Activated CD8-positive, alpha-beta memory T cell treated with anti-CD3 and anti-CD28 coated beads for 36 hours (primary cell): Measurements from ENCODE around the gene TBC1D2. TPM values are rescaled to one million over a fixed set of nuclear protein-coding genes. Genes with fewer than 3 reads are reported as not detected.

Source experiments
- CTCF ChIA-PET: fragments of 350-600 bp; sonication (Branson Sonifier 250); formaldehyde crosslinking; loops from one replicate; lab custom pipeline; 2021; ENCODE audit warnings: antibody characterized with exemption; lab: Charles Lee
- POLR2A ChIA-PET: fragments of 350-600 bp; sonication (Branson Sonifier 250); formaldehyde crosslinking; loops from one replicate; lab custom pipeline; 2021; ENCODE audit warnings: antibody characterized with exemption; lab: Charles Lee
- total RNA-seq, 2 experiments: library from RNA; stranded (reverse); gene quantifications; one replicate each; pipeline ENCODE4 v1.2.3, GENCODE V29; 2021

The TBC1D2 gene
- total RNA-seq, 2 experiments from 2014 or later: 2.6 to 2.9 TPM

- CTCF ChIA-PET: no interaction called here
Measured at GRCh38 chr9:98249771-98250170, 5.7 kb downstream of the TBC1D2 start.

DNA sequence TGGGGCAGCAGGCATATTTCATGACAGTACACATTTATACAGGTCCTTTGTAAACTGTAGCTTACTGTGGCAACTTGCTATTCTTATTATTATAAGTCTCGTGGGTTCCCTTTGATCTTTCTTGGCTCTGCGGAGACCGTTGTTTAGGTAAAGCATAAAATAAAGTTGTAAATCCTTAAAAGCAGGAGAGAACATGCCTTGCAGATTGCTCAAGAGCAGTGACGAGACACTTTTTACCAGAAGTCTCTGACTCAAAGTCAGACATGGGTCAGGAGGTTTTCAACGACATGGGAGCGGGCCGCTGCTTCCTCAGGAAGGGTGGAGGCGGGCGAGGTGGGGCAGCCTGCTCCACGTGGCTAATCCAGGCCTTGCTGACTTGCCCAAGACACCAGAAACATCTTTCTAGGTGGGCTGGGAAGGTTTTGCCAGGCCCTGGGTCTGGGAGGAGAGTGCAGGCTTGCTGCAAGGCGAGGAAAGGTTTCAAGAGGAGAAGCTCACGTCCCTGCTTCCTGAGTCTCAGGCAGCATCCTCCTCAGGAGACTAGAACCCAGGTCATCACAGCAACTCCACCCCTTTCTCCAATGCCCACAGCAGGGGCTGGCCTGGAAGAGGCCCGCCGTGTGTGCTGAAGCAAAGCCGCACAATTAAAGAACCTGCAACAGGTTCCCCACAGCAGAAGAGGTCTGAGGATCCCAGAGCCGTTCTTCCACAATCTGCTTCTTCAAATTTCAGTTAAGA, 6.5 kb downstream of the TBC1D2 start:
- ChIA-PET CTCF (interaction anchor here (0.9 kb wide), 1 partner anchor 44 kb away, joined by 3 read pairs; no protein-coding TSS in a partner anchor), POLR2A (no interaction called here)

More at GRCh38 chr9:98249771-98250170, 5.7 kb downstream of the TBC1D2 start:
- POLR2A ChIA-PET: no interaction called here

- CTCF ChIA-PET: interaction anchor here (0.9 kb wide), 1 partner anchor 43 kb away, joined by 3 read pairs; no protein-coding TSS in a partner anchor
- POLR2A ChIA-PET: no interaction called here
Measured at GRCh38 chr9:98247831-98248657, 7.4 kb downstream of the TBC1D2 start.

DNA sequence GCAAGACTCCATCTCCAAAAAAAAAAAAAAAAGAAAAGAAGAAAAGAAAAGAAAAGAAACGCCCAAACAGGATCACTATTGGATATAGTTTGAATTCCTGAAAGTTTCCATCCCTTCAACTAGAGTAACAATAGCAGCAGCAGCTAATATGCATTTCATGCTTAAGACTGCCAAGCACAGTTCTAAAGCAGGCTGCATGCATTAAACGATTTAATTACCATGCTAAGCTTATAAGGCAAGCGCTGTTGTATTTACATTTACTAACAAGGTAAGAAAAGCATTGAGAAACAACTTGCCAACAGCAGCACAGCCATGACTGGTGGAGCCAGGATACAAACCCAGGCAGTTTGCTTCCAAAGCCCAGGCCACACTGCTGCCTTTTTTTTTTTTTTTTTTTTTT, 13.0 kb downstream of the TBC1D2 start:
- ChIA-PET CTCF (no interaction called here), POLR2A (no interaction called here)

DNA sequence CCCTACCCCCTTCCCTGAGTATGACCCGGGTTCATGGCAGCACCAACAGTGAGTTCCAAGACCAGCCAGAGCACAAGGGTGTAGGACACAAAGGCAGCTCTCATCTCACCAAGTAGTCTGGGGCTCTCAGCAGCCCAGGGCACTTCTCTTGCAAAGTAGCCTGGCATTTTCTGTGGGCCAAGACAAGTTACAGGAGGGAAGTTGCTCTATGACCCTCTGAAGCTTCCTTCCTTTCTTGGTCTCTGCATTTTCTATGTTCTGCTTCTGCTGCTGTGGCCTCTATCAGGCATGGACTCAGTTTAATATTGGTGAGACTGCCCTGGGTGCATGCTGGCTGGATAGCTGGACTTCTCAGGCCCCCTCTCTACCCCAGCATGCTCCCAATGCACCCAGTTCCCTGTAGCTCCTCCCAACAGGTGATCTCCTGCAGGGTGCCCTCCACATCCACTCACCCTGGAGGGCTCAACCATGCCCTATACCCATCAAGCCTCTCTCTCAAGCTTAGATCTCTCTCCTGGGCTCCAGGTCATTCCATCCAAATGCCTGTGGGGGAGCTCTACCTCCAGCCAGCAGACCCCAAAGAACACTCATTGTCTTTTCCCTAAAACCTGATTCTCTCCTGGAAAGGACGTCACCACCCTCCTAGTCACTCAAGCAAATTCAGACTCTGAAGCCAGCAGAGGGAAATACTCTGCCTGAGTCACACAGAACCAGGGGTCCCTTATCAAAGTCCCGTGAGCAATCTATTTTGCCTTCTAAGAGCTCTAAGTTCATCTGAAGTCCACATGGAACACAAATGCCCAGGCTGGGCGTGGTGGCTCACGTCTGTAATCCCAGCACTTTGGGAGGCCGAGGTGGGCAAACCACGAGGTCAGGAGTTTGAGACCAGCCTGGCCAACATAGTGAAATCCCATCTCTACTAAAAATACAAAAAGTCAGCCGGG, 13.8 kb downstream of the TBC1D2 start:
- ChIA-PET POLR2A (interaction anchor here (0.6 kb wide), 1 partner anchor 10 kb away, joined by 9 read pairs; no protein-coding TSS in a partner anchor), CTCF (interaction anchor here (1.1 kb wide), 1 partner anchor 44 kb away, joined by 3 read pairs; no protein-coding TSS in a partner anchor)

DNA sequence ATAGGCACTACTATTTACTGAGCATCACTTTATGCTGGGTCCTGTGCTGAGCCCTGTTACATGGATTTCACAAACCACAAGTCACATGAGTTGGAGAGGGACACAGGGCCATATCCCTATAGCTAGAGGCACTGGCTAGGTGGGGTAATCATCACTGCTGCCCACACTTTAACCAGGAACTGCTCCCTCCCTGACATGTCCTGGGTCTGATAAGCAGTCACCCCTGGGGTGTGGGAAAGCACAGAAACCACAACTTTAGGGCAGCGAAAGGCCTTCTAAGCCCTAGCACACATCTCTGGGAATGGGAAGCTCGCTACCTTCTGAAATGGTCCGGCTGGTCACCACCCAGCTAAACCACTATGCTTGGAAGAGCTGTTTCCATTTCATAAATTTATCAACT, 15.0 kb downstream of the TBC1D2 start:
- POLR2A ChIA-PET: no interaction called here
- CTCF ChIA-PET: no interaction called here

DNA sequence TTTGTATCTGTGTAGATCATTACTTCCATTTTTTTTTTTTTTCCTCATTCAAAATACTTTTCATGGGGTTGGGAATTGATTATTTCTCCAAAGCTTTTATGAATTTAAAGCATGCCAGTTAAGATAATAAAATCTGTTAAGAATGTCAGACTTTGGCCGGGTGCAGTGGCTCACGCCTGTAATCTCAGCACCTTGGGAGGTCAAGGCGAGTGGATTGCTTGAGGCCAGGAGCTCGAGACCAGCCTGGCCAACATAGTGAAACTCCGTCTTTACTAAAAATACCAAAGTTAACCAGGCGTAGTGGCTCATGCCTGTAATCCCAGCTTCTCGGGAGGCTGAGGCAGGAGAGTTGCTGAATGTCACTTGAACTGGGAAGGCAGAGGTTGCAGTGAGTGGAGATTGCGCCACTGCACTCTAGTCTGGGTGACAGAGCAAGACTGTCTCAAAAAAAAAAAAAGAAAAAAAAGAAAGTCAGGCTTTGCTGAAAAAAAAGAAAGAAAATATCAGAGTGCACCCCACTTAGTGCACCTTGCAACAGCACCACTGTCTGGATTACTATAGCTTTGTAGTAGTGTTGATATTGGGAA, 18.5 kb downstream of the TBC1D2 start:
- ChIA-PET POLR2A (no interaction called here), CTCF (no interaction called here)

- ChIA-PET CTCF (interaction anchor here (0.9 to 1.1 kb wide), 2 partner anchors 29 to 160 kb away, joined by 3 read pairs; no protein-coding TSS in a partner anchor), POLR2A (interaction anchor here (0.6 kb wide), 1 partner anchor 162 kb away, joined by 9 read pairs; no protein-coding TSS in a partner anchor)
Measured at GRCh38 chr9:98235126-98235525, 20.3 kb downstream of the TBC1D2 start.

DNA sequence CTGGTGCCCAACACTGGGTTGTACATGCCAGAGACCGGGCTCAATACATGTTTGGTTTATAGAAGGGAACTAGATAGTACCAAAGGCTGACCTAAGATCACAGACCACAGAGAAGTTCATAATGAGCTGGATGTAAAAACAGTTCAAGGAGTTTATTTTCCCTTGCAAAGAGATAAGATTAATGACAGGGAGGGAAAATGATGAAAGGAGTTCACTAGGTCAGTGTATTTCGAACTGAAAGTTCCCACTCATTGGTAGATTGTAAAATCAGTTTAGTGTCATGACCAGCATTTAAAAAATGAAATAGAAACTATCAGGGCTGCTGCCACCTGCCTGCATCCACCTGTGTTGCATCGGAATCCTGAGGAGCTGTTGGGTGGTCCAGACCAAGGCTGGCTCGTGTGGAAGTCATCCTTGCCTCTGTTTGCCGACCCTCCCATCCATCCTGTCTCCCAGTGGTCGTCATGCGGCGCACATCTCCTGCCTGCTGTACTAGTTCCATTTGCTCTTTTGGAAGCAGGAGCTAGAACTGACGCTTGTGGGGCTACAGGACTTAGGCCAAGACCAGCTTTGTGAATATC, 21.1 kb downstream of the TBC1D2 start:
- POLR2A ChIA-PET: interaction anchor here (0.6 kb wide), 1 partner anchor 161 kb away, joined by 9 read pairs; no protein-coding TSS in a partner anchor
- CTCF ChIA-PET: interaction anchor here (0.9 to 1.1 kb wide), 2 partner anchors 29 to 159 kb away, joined by 3 read pairs; no protein-coding TSS in a partner anchor

GRCh38 chr9:98232926-98233325, 22.5 kb downstream of the TBC1D2 start:
- CTCF ChIA-PET: no interaction called here
- POLR2A ChIA-PET: no interaction called here

DNA sequence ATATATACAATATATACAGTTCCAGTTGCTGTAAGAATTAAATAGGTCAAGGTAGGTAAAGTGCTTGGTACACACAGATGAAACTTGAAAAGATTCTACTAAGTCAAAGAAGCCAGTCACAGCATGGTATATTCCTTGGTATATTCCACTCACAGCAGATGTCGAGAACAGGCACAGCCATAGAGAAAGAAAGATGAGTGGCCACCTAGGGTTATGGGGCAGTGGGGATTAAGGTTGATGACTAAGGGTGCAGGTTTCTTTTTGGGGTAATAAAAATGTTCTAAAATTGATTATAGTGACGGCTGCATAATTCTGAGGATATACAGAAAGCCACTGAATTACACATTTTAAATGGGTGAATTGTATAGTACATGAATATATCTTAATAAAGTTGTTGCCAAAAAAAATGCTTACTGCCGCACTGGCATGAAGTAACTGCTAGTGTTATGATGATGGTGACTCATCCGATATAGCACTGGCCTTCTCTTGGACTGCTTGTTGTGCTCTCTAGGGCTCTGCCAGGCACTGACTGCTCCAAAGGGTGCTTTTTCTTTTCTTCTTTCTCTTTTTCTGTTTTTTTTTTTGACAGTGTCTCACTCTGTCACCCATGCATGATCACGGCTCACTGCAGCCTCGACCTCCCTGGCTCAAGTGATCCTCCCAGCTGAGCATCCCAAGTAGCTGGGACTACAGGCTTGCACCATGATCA, 23.5 kb downstream of the TBC1D2 start:
- ChIA-PET POLR2A (interaction anchor here (0.6 kb wide), 1 partner anchor 10 kb away, joined by 9 read pairs; no protein-coding TSS in a partner anchor), CTCF (no interaction called here)

DNA sequence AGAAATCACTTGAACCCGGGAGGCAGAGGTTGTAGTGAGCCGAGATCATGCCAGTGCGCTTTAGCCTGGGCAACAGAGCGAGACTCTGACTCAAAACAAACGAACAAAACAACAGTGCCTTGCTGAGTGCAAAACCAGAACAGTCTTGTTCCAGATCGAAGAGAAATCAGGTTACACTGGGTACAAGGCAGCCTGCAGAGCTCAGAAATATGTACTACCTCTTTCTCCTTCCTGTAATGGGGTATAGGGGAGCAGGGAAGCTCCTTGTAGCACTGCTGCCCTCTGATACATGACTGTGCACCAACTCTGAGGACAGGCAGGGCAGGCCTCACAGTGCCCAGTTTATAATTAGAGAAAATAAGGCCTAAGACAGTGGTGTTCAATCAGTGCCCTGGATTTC, 24.7 kb downstream of the TBC1D2 start:
- CTCF ChIA-PET: no interaction called here
- POLR2A ChIA-PET: interaction anchor here (0.6 kb wide), 1 partner anchor 11 kb away, joined by 9 read pairs; no protein-coding TSS in a partner anchor

DNA sequence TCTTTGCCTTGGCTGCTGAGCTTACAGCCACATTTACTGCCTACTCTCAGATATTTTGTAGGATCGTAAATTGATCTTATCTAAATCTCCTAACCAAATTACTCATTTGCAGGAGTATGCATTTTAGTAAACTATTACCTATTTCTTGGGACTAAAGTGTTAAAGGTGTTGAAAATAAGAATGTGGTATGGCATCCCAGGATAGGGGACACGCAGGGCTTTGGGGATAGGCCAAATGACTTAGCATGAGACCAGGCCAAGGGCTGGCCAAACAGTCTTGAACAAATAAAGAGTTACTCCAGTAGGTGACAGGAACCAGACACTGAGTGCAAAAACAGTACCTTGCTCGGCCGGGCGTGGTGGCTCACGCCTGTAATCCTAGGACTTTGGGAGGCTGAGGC, 25.1 kb downstream of the TBC1D2 start:
- CTCF ChIA-PET: no interaction called here
- POLR2A ChIA-PET: no interaction called here

- CTCF ChIA-PET: no interaction called here
- POLR2A ChIA-PET: no interaction called here
Measured at GRCh38 chr9:98229620-98230019, 25.8 kb downstream of the TBC1D2 start.

- CTCF ChIA-PET: no interaction called here
- POLR2A ChIA-PET: no interaction called here
Measured at GRCh38 chr9:98229090-98229395, 26.4 kb downstream of the TBC1D2 start.

GRCh38 chr9:98228392-98229089, 26.9 kb downstream of the TBC1D2 start:
- ChIA-PET CTCF (no interaction called here), POLR2A (no interaction called here)

DNA sequence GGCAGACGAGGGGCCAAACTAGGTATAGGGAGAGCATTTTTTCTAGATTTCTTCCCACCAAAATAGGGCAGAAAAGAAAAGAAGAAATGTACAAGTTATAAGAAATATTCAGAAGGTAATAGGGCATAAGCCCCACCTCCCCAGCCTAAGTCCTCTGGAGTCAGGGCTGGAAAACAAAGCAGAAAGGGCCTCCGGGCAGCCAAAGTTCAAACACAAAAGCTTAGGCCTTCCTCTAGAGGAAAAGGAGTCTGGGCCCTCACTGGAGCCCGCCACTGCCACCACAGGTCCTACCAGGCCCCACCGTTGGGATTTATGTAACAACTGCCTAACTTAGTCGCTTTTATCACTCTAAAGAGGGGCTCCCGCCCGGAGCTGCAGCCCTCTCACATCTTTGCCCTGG, 27.6 kb downstream of the TBC1D2 start:
- ChIA-PET CTCF (no interaction called here), POLR2A (no interaction called here)
